Measurements from ENCODE around the gene NLK. TPM values are rescaled to one million over a fixed set of nuclear protein-coding genes. Genes with fewer than 3 reads are reported as not detected.

The NLK gene
- total and polyA plus RNA-seq, 2 donors (not counting 3 experiments of a cell fraction or from before 2014, with no cell fraction given) = 23.8 to 34.2 TPM

DNA sequence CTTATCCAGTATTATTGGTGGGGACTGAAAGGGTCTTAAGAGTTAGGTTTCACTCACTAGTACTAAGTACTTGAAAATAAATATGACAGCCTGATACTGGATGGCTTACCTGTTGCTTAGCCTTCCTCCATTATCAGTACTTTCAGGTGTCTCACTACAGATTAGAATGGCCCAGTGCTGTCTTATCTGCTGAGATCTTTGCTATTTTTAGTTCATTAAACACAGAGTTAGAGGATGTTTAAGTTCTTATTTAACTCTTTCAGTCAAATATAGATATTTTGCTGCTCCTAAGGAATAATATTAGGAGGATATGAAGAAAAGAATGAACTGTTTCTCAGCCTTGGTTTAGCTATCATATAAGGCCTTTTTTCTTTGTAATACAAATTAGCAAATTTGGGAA, 74.8 kb downstream of the NLK start:
- CTCF ChIA-PET = no interaction called here

More for the DNA sequence above, 74.8 kb downstream of the NLK start:
- dilution Hi-C loops (cut with MboI; ENCODE audit: extremely low pct_ligation_motif_present, low sequenced_read_pairs) (no loop called here), intact Hi-C loops (cut with micrococcal nuclease) (loop anchor here (2.0 kb wide), 1 partner anchor 13 kb away; no protein-coding TSS in a partner anchor)
- BruUV-seq (replicated peaks) = no TSS peak
- H3K79me2 ChIP-seq (ENCODE audit: control insufficient read depth, insufficient read depth, low read length) = peaks cover 42% of the 10 kb centered on the region
- POLR2A ChIA-PET = no interaction called here
- no peak overlapping the region for H2AFZ ChIP-seq (ENCODE audit: low read depth, low read length)
- H3K27me3 ChIP-seq (ENCODE audit: control insufficient read depth in 2 of 2, insufficient read depth in 2 of 2, low read length in 2 of 2) = no peaks in the 10 kb centered on the region
- H3K4me1 ChIP-seq (ENCODE audit: control insufficient read depth, extremely low read depth, insufficient read depth, low read length) = peaks cover 17% of the 10 kb centered on the region
- DNase-seq (ENCODE audit: low read depth, low spot score) (no peak), FAIRE-seq (no peak)
- no peak overlapping the region for H3K9ac ChIP-seq (replicated peaks; ENCODE audit: extremely low read depth, insufficient read depth, low read length)
- peaks cover 4% of the 10 kb centered on the region for H4K20me1 ChIP-seq (replicated peaks; ENCODE audit: control insufficient read depth, extremely low read depth, insufficient read depth, low read length)
- no peak overlapping the region for H3K27ac ChIP-seq (ENCODE audit: insufficient read depth, low read depth, low read length)
- H3K4me2 ChIP-seq (ENCODE audit: insufficient read depth, low read length) = no peak overlapping the region
- H3K9me1 ChIP-seq (replicated peaks; ENCODE audit: control insufficient read depth, extremely low read depth, insufficient read depth, low read length) = no peaks in the 10 kb centered on the region
- no peak overlapping the region for H3K4me3 ChIP-seq (replicated peaks in 1 of 3; ENCODE audit: insufficient read depth in 1 of 3, low read depth in 1 of 3, low read length in 3 of 3)
- TF ChIP-seq MYC (IDR thresholded peaks at IDR 0.05; ENCODE audit: low read depth, low read length) (no peak), FOS (IDR thresholded peaks at IDR 0.05; ENCODE audit: borderline replicate concordance, insufficient read depth, low read length) (no peak), GATA2 (IDR thresholded peaks at IDR 0.05; ENCODE audit: insufficient read depth, insufficient read length, low read depth, low read length) (no peak), EZH2 (IDR thresholded peaks at IDR 0.05; ENCODE audit: borderline replicate concordance, low read depth, low read length, severe bottlenecking) (no peak), POLR2AphosphoS5 (IDR thresholded peaks at IDR 0.05; ENCODE audit: insufficient read depth, low read depth, low read length) (no peak), POLR2A (IDR thresholded peaks at IDR 0.05; ENCODE audit: low read depth, low read length) (no peak), JUN (IDR thresholded peaks at IDR 0.05; ENCODE audit: borderline replicate concordance, insufficient read depth, insufficient read length, low read depth) (no peak)
- TF ChIP-seq, protein P1, sequence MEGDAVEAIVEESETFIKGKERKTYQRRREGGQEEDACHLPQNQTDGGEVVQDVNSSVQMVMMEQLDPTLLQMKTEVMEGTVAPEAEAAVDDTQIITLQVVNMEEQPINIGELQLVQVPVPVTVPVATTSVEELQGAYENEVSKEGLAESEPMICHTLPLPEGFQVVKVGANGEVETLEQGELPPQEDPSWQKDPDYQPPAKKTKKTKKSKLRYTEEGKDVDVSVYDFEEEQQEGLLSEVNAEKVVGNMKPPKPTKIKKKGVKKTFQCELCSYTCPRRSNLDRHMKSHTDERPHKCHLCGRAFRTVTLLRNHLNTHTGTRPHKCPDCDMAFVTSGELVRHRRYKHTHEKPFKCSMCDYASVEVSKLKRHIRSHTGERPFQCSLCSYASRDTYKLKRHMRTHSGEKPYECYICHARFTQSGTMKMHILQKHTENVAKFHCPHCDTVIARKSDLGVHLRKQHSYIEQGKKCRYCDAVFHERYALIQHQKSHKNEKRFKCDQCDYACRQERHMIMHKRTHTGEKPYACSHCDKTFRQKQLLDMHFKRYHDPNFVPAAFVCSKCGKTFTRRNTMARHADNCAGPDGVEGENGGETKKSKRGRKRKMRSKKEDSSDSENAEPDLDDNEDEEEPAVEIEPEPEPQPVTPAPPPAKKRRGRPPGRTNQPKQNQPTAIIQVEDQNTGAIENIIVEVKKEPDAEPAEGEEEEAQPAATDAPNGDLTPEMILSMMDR (IDR thresholded peaks at IDR 0.05; ENCODE audit: extremely low read depth in 1 of 2, insufficient read depth in 1 of 2, low read depth in 1 of 2, low read length in 2 of 2) = no peak
- TF ChIP-seq, protein P2, sequence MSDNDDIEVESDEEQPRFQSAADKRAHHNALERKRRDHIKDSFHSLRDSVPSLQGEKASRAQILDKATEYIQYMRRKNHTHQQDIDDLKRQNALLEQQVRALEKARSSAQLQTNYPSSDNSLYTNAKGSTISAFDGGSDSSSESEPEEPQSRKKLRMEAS (IDR thresholded peaks at IDR 0.05; ENCODE audit: insufficient read depth, insufficient read length) = no peak
- no peaks in the 10 kb centered on the region for H3K9me3 ChIP-seq (replicated peaks; ENCODE audit: control insufficient read depth, insufficient read depth, low read length)
- H3K36me3 ChIP-seq (ENCODE audit: control insufficient read depth in 2 of 2, extremely low read depth in 1 of 2, insufficient read depth in 2 of 2, low read length in 2 of 2) = peaks cover 0 to 2% of the 10 kb centered on the region in 2 experiments

Data from endothelial cell of umbilical vein (primary cell).